IMR-90 (cell line): ENCODE results near the gene EGLN3. TPM values are rescaled to one million over a fixed set of nuclear protein-coding genes. Genes with fewer than 3 reads are reported as not detected.

Experiments used
- ATAC-seq: fragments of 200-7000 bp; cut with Tn5 transposase; 2 replicates; pipeline ENCODE4 v1.9.1; 2020; ENCODE audit warnings: low read depth, mild to moderate bottlenecking, moderate library complexity
- Bru-seq: library from RNA; stranded (reverse); fragments of 400-500 nt; gene quantifications from one replicate; lab custom pipeline; 2021; lab: Mats Ljungman, UMichigan
- BruChase-seq, 2 experiments: library from RNA; stranded (reverse); fragments of 400-500 nt; gene quantifications; one replicate each; lab custom pipeline; 2021; lab: Mats Ljungman, UMichigan
- BruUV-seq: library from RNA; stranded (reverse); fragments of 400-500 nt; replicated peaks from 2 replicates; lab custom pipeline; 2021; lab: Mats Ljungman, UMichigan
- CTCF ChIA-PET: fragments of 300-600 bp; formaldehyde crosslinking; extraction: SDS; loops from one replicate; lab custom pipeline; 2021; ENCODE audit warnings: antibody characterized with exemption; lab: Yijun Ruan, JAX
- POLR2A ChIA-PET: fragments of 300-600 bp; sonication (Branson Sonifier 250); formaldehyde crosslinking; loops from one replicate; lab custom pipeline; 2022; ENCODE audit warnings: antibody characterized with exemption; ENCODE audit not compliant: unreplicated experiment; lab: Charles Lee
- DNase-seq: peaks from one replicate; pipeline ENCODE4 v3.0.0; 2013
- H2AFZ ChIP-seq: replicated peaks from 2 replicates; pipeline ENCODE3; 2013; ENCODE audit warnings: low read length, mild to moderate bottlenecking; ENCODE audit not compliant: poor library complexity
- H2AK5ac ChIP-seq: 2 replicates; pipeline ENCODE4 v1.6.1; 2013; ENCODE audit warnings: low read depth, low read length, inconsistent platforms
- H2AK9ac ChIP-seq: replicated peaks from 2 replicates; pipeline ENCODE3; 2013; ENCODE audit warnings: mild to moderate bottlenecking, low read depth, low read length, moderate library complexity; ENCODE audit not compliant: poor library complexity
- H2BK120ac ChIP-seq: 2 replicates; pipeline ENCODE4 v1.6.1; 2013; ENCODE audit warnings: low read depth, low read length, inconsistent platforms
- H2BK15ac ChIP-seq: 3 replicates; pipeline ENCODE4 v1.6.1; 2013; ENCODE audit warnings: low read depth, low read length, inconsistent platforms
- H2BK20ac ChIP-seq: 2 replicates; pipeline ENCODE4 v1.6.1; 2013; ENCODE audit warnings: low read depth, mild to moderate bottlenecking, inconsistent platforms, low read length, moderate library complexity
- H2BK5ac ChIP-seq: 2 replicates; pipeline ENCODE4 v1.6.1; 2013; ENCODE audit warnings: mild to moderate bottlenecking, low read depth, low read length, inconsistent platforms; ENCODE audit not compliant: poor library complexity, severe bottlenecking
- H3K14ac ChIP-seq: replicated peaks from 2 replicates; pipeline ENCODE4 v1.6.1; 2013; ENCODE audit warnings: low read depth, low read length, inconsistent platforms
- H3K18ac ChIP-seq: 2 replicates; pipeline ENCODE4 v1.6.1; 2013; ENCODE audit warnings: low read depth, low read length, control low read depth
- H3K23ac ChIP-seq: 2 replicates; pipeline ENCODE4 v1.6.1; 2013; ENCODE audit warnings: low read depth, low read length, inconsistent platforms
- H3K27ac ChIP-seq: 2 replicates; pipeline ENCODE4 v1.5.1; 2013; ENCODE audit warnings: mild to moderate bottlenecking, control low read depth, low read length; ENCODE audit not compliant: insufficient read depth
- H3K27me3 ChIP-seq: 2 replicates; pipeline ENCODE4 v1.6.1; 2013; ENCODE audit warnings: low read length; ENCODE audit not compliant: control insufficient read depth, insufficient read depth
- H3K36me3 ChIP-seq: 2 replicates; pipeline ENCODE4 v1.6.1; 2013; ENCODE audit warnings: low read length, mixed read lengths; ENCODE audit not compliant: control insufficient read depth, insufficient read depth
- H3K4ac ChIP-seq: 2 replicates; pipeline ENCODE4 v1.6.1; 2013; ENCODE audit warnings: low read depth, low read length, inconsistent platforms
- H3K4me1 ChIP-seq: 2 replicates; pipeline ENCODE4 v1.6.1; 2013; ENCODE audit warnings: low read length, mixed read lengths; ENCODE audit not compliant: control insufficient read depth, insufficient read depth
- H3K4me2 ChIP-seq: 2 replicates; pipeline ENCODE4 v1.6.1; 2013; ENCODE audit warnings: low read depth, mild to moderate bottlenecking, control low read depth, low read length, moderate library complexity
- H3K4me3 ChIP-seq: 2 replicates; pipeline ENCODE4 v1.5.1; 2013; ENCODE audit warnings: low read depth, mild to moderate bottlenecking, control low read depth, low read length, moderate library complexity; ENCODE audit not compliant: insufficient read depth
- H3K56ac ChIP-seq: 2 replicates; pipeline ENCODE4 v1.6.1; 2013; ENCODE audit warnings: low read length, inconsistent platforms; ENCODE audit not compliant: insufficient read depth; ENCODE audit errors: extremely low read depth
- H3K79me1 ChIP-seq, 2 experiments: 2 replicates each; pipeline ENCODE4 v1.6.1; 2013; ENCODE audit warnings: low read length in 2 of 2, inconsistent platforms in 1 of 2, low read depth in 1 of 2
- H3K9ac ChIP-seq: 2 replicates; pipeline ENCODE4 v1.6.1; 2013; ENCODE audit warnings: low read depth, low read length, control low read depth
- H3K9me1 ChIP-seq: 2 replicates; pipeline ENCODE4 v1.6.1; 2013; ENCODE audit warnings: low read length, inconsistent platforms; ENCODE audit not compliant: insufficient read depth
- H3K9me3 ChIP-seq: 2 replicates; pipeline ENCODE4 v1.6.1; 2013; ENCODE audit warnings: low read length; ENCODE audit not compliant: control insufficient read depth, insufficient read depth
- H4K20me1 ChIP-seq: 2 replicates; pipeline ENCODE4 v1.6.1; 2013; ENCODE audit warnings: low read length, inconsistent platforms; ENCODE audit not compliant: insufficient read depth
- H4K5ac ChIP-seq: 2 replicates; pipeline ENCODE4 v1.6.1; 2013; ENCODE audit warnings: mild to moderate bottlenecking, low read depth, low read length, control low read depth
- H4K8ac ChIP-seq, 2 experiments: 2 replicates each; pipeline ENCODE4 v1.6.1; 2013; ENCODE audit warnings: low read depth in 2 of 2, low read length in 2 of 2, control low read depth in 1 of 2, inconsistent platforms in 1 of 2
- H4K91ac ChIP-seq: 2 replicates; pipeline ENCODE4 v1.6.1; 2013; ENCODE audit warnings: low read depth, low read length, inconsistent platforms; ENCODE audit not compliant: insufficient read depth
- BHLHE40 ChIP-seq: fragments of 150-350 bp; IDR thresholded peaks from 2 replicates; pipeline ENCODE4 v1.6.1; 2016; ENCODE audit warnings: mild to moderate bottlenecking, low read depth, low read length
- CHD1 ChIP-seq: IDR thresholded peaks from 2 replicates; pipeline ENCODE4 v1.6.1; 2012; ENCODE audit warnings: low read depth, low read length, improper control_type of control experiment
- MAFK ChIP-seq: IDR thresholded peaks from 2 replicates; pipeline ENCODE4 v1.6.1; 2012; ENCODE audit warnings: low read depth, low read length, improper control_type of control experiment
- MAZ ChIP-seq: IDR thresholded peaks from 2 replicates; pipeline ENCODE4 v1.6.1; 2012; ENCODE audit warnings: low read depth, mild to moderate bottlenecking, low read length, improper control_type of control experiment, moderate library complexity, borderline replicate concordance
- NFE2L2 ChIP-seq: fragments of 150-350 bp; IDR thresholded peaks from 2 replicates; pipeline ENCODE4 v1.6.1; 2016; ENCODE audit warnings: low read depth, mild to moderate bottlenecking, low read length
- POLR2A ChIP-seq: IDR thresholded peaks from 2 replicates; pipeline ENCODE4 v1.6.1; 2012; ENCODE audit warnings: mild to moderate bottlenecking, low read depth, low read length
- RAD21 ChIP-seq: IDR thresholded peaks from 2 replicates; pipeline ENCODE4 v1.6.1; 2012; ENCODE audit warnings: low read length, improper control_type of control experiment
- RCOR1 ChIP-seq: IDR thresholded peaks from 2 replicates; pipeline ENCODE4 v1.6.1; 2012; ENCODE audit warnings: mild to moderate bottlenecking, low read length, improper control_type of control experiment; ENCODE audit not compliant: insufficient replicate concordance
- RFX5 ChIP-seq: IDR thresholded peaks from 2 replicates; pipeline ENCODE4 v1.8.0; 2012; ENCODE audit warnings: low read depth, mild to moderate bottlenecking, low read length, moderate library complexity
- SMC3 ChIP-seq: fragments of 150-350 bp; IDR thresholded peaks from 2 replicates; pipeline ENCODE4 v1.6.1; 2016; ENCODE audit warnings: low read depth, mild to moderate bottlenecking, antibody characterized with exemption, low read length, moderate library complexity
- WGBS, 2 experiments: methylation state at CpG; one replicate each; pipeline versions ENCODE4 v1.1.5 to v1.1.7; 2013; ENCODE audit warnings: missing lambda C conversion rate in 2 of 2; ENCODE audit not compliant: insufficient read length in 1 of 2; ENCODE audit errors: extremely low coverage in 2 of 2; 5-methylcytosine and 5-hydroxymethylcytosine counted together
- dilution Hi-C: fragments of 300-500 bp; cut with HindIII; formaldehyde crosslinking; loops from one replicate; pipeline ENCODE4 v1.14.3; 2018; ENCODE audit warnings: low sequenced_read_pairs; ENCODE audit not compliant: unreplicated experiment
- in situ Hi-C: fragments of 300-500 bp; cut with MboI; formaldehyde crosslinking; loops from 3 replicates; pipeline ENCODE4 v1.14.3; 2019; ENCODE audit warnings: low sequenced_read_pairs, inconsistent platforms, mixed read lengths
- intact Hi-C: fragments of 100-400 bp; cut with micrococcal nuclease; formaldehyde crosslinking; loops from 2 replicates; pipeline ENCODE4 v1.10.0; 2022
- long read RNA-seq: library from polyadenylated mRNA; unstranded; transcript quantifications from one replicate; pipeline ENCODE4 v2.0.0, GENCODE V29; 2021; ENCODE audit not compliant: unreplicated experiment
- polyA plus RNA-seq, 3 experiments: library from polyadenylated mRNA; depleted of rRNA; stranded (reverse); fragments of >200 nt; gene quantifications; 2 replicates each; pipeline ENCODE4 v1.2.3, GENCODE V29; 2012; ENCODE audit warnings: low replicate concordance in 1 of 3
- total RNA-seq: library from RNA; depleted of rRNA; stranded (reverse); fragments of >200 nt; gene quantifications from 2 replicates; pipeline ENCODE4 v1.2.3, GENCODE V29; 2012; rRNA removed
- TF ChIP-seq, protein P1 (sequence below): fragments of 150-350 bp; IDR thresholded peaks from 2 replicates; pipeline ENCODE4 v1.6.1; 2016; ENCODE audit warnings: low read depth, mild to moderate bottlenecking, low read length, moderate library complexity, borderline replicate concordance
- TF ChIP-seq, protein P2 (sequence below): conservative IDR thresholded peaks from 2 replicates; pipeline ENCODE4 v1.5.1; 2012; ENCODE audit warnings: mild to moderate bottlenecking, low read depth, low read length, improper control_type of control experiment
- TF ChIP-seq, protein P3 (sequence below): fragments of 150-350 bp; IDR thresholded peaks from 2 replicates; pipeline ENCODE4 v1.6.1; 2017; ENCODE audit warnings: mild to moderate bottlenecking, antibody characterized with exemption, low read length, low read depth

The EGLN3 gene
- total RNA-seq (under 0.01 and 0.28 TPM in 2 replicates), polyA plus RNA-seq (2012; rRNA removed) (0.03 and 0.10 TPM in 2 replicates), Bru-seq, nascent RNA (percentile 11 among the genes with signal in this experiment), BruChase-seq, experiment 1, labeled RNA remaining after a 6-hour chase (percentile 6 among the genes with signal in this experiment), BruChase-seq, experiment 2, labeled RNA remaining after a 2-hour chase (percentile 6 among the genes with signal in this experiment)
- 0.02 and 0.04 TPM in 2 replicates for polyA plus RNA-seq (2012; cell fraction: cytosol; rRNA removed)
- polyA plus RNA-seq (2012; cell fraction: nucleus; rRNA removed; ENCODE audit: low replicate concordance) = not detected in 2 replicates
- long read RNA-seq = 0 reads

DNA sequence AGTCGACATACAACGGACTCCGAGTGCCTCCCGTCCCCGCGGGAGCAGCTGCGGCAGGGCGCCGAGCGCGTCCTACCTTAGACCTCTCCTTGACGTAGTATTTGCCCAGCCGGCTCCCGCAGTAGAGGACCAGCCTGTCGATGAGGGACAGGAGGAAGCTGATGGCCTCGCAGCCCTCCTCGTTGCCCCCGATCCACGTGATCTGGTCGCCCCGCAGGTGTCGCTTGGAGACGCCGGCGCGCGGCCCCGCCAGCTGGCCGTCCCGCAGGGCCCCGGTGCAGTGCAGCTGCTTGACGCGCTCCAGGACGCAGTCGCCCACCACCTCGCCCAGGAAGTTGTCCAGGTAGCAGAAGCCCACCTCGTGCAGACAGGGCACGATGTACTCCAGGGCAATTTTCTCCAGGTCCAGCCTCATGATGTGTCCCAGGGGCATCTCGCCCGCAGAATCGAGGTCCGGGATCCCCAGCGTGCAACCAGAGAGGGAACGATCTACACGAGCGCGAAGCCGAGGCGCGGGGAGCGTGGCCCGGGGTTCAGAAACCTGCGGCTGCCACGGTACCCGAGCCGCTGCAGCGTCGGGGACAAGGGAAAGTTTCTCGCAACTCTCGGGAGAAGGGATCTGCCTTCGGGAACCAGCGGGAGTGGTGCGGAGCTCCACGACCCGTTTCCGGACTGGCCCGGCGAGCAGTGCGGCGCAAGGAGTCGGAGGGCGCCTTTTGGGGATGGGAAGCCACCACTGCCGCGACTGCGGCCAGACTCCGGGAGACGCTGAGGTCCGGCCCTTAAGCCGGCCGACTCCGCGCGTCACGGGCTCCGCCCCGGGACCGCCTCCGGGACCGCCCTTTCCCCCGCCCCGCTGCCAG, at the start of gene EGLN3:
EGLN3 (minus strand) TSS at position 755 of the 863 bp plus-strand sequence; CDS start at position 433, 322 bp downstream.
- DNase-seq = peak; percentile 44
- Histone ChIP-seq H3K18ac (no peak within 1 kb of the TSS), H2AK9ac (peak within 1 kb of the TSS; percentile 53), H3K4me3 (peak within 1 kb of the TSS; percentile 66), H3K27me3 (peaks cover 28% of the 10 kb centered on the region), H3K9me3 (no peaks in the 10 kb centered on the region), H4K5ac (no peak within 1 kb of the TSS), H4K8ac (no peak within 1 kb of the TSS), H2AK5ac (no peak within 1 kb of the TSS), H3K4ac (no peak within 1 kb of the TSS), H4K20me1 (no peaks in the 10 kb centered on the region; the same call in 1 of the 2 replicates), H3K56ac (no peak within 1 kb of the TSS), H3K9ac (peak within 1 kb of the TSS; percentile 7; the same call in 1 of the 2 replicates), H4K91ac (no peak within 1 kb of the TSS), H2BK20ac (no peak within 1 kb of the TSS), H2BK120ac (no peak within 1 kb of the TSS), H3K23ac (no peak within 1 kb of the TSS), H2BK5ac (no peak within 1 kb of the TSS), H2BK15ac (no peak within 1 kb of the TSS), H3K4me2 (peak within 1 kb of the TSS; percentile 91), H3K14ac (no peak within 1 kb of the TSS), H3K36me3 (no peaks in the 10 kb centered on the region), H2AFZ (peak within 1 kb of the TSS; percentile 89), H3K27ac (no peak within 1 kb of the TSS), H3K79me1 (no peaks in the 10 kb centered on the region), H3K9me1 (no peaks in the 10 kb centered on the region), H3K4me1 (no peaks in the 10 kb centered on the region)
- peak; percentile 100 for ATAC-seq
- intact Hi-C loops = no loop called here
- whole genome bisulfite sequencing, 2 experiments = 2% methylated on average over 55 of the region's 91 CpGs; no CpG with 5 or more reads in 1 of the 2 experiments
- dilution Hi-C loops = no loop called here
- BruUV-seq = no TSS peak
- POLR2A ChIA-PET = no interaction called here
- in situ Hi-C loops = no loop called here
- CTCF ChIA-PET = no interaction called here
- TF ChIP-seq, protein P1, sequence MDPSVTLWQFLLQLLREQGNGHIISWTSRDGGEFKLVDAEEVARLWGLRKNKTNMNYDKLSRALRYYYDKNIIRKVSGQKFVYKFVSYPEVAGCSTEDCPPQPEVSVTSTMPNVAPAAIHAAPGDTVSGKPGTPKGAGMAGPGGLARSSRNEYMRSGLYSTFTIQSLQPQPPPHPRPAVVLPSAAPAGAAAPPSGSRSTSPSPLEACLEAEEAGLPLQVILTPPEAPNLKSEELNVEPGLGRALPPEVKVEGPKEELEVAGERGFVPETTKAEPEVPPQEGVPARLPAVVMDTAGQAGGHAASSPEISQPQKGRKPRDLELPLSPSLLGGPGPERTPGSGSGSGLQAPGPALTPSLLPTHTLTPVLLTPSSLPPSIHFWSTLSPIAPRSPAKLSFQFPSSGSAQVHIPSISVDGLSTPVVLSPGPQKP = no peak
- TF ChIP-seq RFX5 (no peak), BHLHE40 (no peak), CHD1 (no peak), RCOR1 (no peak), NFE2L2 (no peak), POLR2A (no peak), RAD21 (no peak), MAFK (no peak), MAZ (no peak), SMC3 (no peak)
- TF ChIP-seq, protein P2, sequence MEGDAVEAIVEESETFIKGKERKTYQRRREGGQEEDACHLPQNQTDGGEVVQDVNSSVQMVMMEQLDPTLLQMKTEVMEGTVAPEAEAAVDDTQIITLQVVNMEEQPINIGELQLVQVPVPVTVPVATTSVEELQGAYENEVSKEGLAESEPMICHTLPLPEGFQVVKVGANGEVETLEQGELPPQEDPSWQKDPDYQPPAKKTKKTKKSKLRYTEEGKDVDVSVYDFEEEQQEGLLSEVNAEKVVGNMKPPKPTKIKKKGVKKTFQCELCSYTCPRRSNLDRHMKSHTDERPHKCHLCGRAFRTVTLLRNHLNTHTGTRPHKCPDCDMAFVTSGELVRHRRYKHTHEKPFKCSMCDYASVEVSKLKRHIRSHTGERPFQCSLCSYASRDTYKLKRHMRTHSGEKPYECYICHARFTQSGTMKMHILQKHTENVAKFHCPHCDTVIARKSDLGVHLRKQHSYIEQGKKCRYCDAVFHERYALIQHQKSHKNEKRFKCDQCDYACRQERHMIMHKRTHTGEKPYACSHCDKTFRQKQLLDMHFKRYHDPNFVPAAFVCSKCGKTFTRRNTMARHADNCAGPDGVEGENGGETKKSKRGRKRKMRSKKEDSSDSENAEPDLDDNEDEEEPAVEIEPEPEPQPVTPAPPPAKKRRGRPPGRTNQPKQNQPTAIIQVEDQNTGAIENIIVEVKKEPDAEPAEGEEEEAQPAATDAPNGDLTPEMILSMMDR = no peak
- TF ChIP-seq, protein P3, sequence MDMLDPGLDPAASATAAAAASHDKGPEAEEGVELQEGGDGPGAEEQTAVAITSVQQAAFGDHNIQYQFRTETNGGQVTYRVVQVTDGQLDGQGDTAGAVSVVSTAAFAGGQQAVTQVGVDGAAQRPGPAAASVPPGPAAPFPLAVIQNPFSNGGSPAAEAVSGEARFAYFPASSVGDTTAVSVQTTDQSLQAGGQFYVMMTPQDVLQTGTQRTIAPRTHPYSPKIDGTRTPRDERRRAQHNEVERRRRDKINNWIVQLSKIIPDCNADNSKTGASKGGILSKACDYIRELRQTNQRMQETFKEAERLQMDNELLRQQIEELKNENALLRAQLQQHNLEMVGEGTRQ = no peak
